ENCODE measurements around the gene HSPA1L. TPM values are rescaled to one million over a fixed set of nuclear protein-coding genes. Genes with fewer than 3 reads are reported as not detected.

Gene HSPA1L
- total and polyA plus RNA-seq, 2 donors (not counting 1 experiment from before 2014, with no cell fraction given): 0.74 to 3.1 TPM

DNA sequence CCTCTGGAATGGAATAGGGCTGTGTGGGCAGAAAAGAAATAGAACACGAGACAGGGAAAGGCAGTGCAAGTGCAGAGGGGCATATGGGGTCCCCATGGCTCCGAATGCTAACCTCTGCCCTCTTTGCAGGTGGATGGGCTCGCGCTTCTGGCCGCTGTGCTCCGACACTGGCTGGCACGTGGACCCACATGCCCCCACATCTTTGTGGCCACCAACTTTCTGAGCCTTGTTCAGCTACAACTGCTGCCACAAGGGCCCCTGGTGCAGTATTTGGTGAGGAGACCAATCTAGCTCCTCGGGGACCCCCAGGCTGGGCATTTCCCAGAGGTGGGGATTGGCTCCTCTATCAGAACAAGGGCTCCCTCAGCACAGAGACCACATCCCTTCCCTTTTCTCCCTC lies 53.7 kb downstream of the HSPA1L start:
- Histone ChIP-seq H3K27me3 (ENCODE audit: control insufficient read depth, insufficient read depth, low read length) (no peaks in the 10 kb centered on the region), H3K9ac (ENCODE audit: insufficient read depth, low read length) (no peak overlapping the region), H3K79me2 (ENCODE audit: control insufficient read depth, insufficient read depth, low read length) (no peaks in the 10 kb centered on the region), H3K4me2 (ENCODE audit: extremely low read depth, insufficient read depth, low read length) (no peak overlapping the region), H3K9me3 (ENCODE audit: control insufficient read depth, insufficient read depth, low read depth, low read length) (no peaks in the 10 kb centered on the region), H3K27ac (ENCODE audit: insufficient read depth, low read length) (no peak overlapping the region), H4K20me1 (ENCODE audit: control insufficient read depth, extremely low read depth, insufficient read depth, low read length) (no peaks in the 10 kb centered on the region), H3K4me1 (ENCODE audit: control insufficient read depth, extremely low read depth, insufficient read depth, low read length) (peaks cover 4% of the 10 kb centered on the region), H2AFZ (ENCODE audit: low read length) (no peak overlapping the region), H3K4me3 (replicated peaks in 1 of 4; ENCODE audit: control extremely low read depth in 1 of 4, insufficient read depth in 1 of 4, low read depth in 3 of 4, low read length in 4 of 4) (no peak overlapping the region), H3K36me3 (ENCODE audit: control insufficient read depth, insufficient read depth, low read length) (peaks cover 7% of the 10 kb centered on the region)
- no peak for TF ChIP-seq EZH2 (IDR thresholded peaks at IDR 0.05; ENCODE audit: low read length, missing control alignments)
- TF ChIP-seq CTCF (conservative IDR thresholded peaks at IDR 0.05 in 1 of 2, IDR thresholded peaks at IDR 0.05 in 1 of 2; ENCODE audit: low read depth in 1 of 2, low read length in 2 of 2): no peak
- DNase-seq (ENCODE audit: low read depth in 2 of 2): no peak

DNA sequence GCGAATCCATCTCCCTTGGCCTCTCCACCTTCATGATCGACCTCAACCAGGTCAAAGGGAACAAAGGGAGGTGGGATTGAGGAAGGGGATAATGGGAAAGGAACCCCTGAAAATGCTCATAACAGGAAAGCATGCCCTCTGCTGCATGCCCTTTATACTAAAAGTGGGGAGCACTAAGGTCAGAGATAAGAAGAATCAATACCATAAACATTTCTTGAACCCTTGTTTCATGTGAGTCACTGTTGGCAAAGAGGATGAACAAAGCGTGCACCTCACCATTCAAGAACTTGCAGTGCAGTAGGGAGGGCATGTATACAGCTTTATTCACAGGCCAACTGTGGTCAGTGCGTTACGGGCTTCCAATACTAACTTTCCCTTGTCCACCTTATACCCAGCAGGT lies 54.3 kb downstream of the HSPA1L start:
- Histone ChIP-seq H3K79me2 (ENCODE audit: control insufficient read depth, insufficient read depth, low read length) (no peaks in the 10 kb centered on the region), H3K4me2 (ENCODE audit: extremely low read depth, insufficient read depth, low read length) (no peak overlapping the region), H3K4me3 (replicated peaks in 1 of 4; ENCODE audit: control extremely low read depth in 1 of 4, insufficient read depth in 1 of 4, low read depth in 3 of 4, low read length in 4 of 4) (no peak overlapping the region), H3K4me1 (ENCODE audit: control insufficient read depth, extremely low read depth, insufficient read depth, low read length) (peaks cover 4% of the 10 kb centered on the region), H4K20me1 (ENCODE audit: control insufficient read depth, extremely low read depth, insufficient read depth, low read length) (no peaks in the 10 kb centered on the region), H3K9ac (ENCODE audit: insufficient read depth, low read length) (no peak overlapping the region), H3K36me3 (ENCODE audit: control insufficient read depth, insufficient read depth, low read length) (peaks cover 7% of the 10 kb centered on the region), H2AFZ (ENCODE audit: low read length) (no peak overlapping the region), H3K27me3 (ENCODE audit: control insufficient read depth, insufficient read depth, low read length) (no peaks in the 10 kb centered on the region), H3K9me3 (ENCODE audit: control insufficient read depth, insufficient read depth, low read depth, low read length) (no peaks in the 10 kb centered on the region), H3K27ac (ENCODE audit: insufficient read depth, low read length) (no peak overlapping the region)
- TF ChIP-seq EZH2 (IDR thresholded peaks at IDR 0.05; ENCODE audit: low read length, missing control alignments) (no peak), CTCF (conservative IDR thresholded peaks at IDR 0.05 in 1 of 2, IDR thresholded peaks at IDR 0.05 in 1 of 2; ENCODE audit: low read depth in 1 of 2, low read length in 2 of 2) (no peak)
- no peak for DNase-seq (ENCODE audit: low read depth in 2 of 2)

Other genes starting within 250 kb of the HSPA1L start
Only the 30 nearest of the 40 such genes appear.
- gene BAG6, start 162.6 kb downstream of the HSPA1L start, total RNA-seq: 90.9 and 124 TPM in 2 replicates
- gene BAG6, start 162.6 kb downstream of the HSPA1L start, polyA plus RNA-seq: 75.3 and 111 TPM in 2 replicates
- 0.99 and 1.0 TPM in 2 replicates for gene APOM, start 159.4 kb downstream of the HSPA1L start, total RNA-seq
- gene APOM, start 159.4 kb downstream of the HSPA1L start, polyA plus RNA-seq: 3.9 and 5.4 TPM in 2 replicates
- gene C6orf47, start 154.5 kb downstream of the HSPA1L start, total RNA-seq: 20.6 and 26.2 TPM in 2 replicates
- 6.6 and 7.9 TPM in 2 replicates for gene C6orf47, start 154.5 kb downstream of the HSPA1L start, polyA plus RNA-seq
- 15.0 and 17.2 TPM in 2 replicates for gene GPANK1, start 150.3 kb downstream of the HSPA1L start, total RNA-seq
- gene GPANK1, start 150.3 kb downstream of the HSPA1L start, polyA plus RNA-seq: 12.7 and 13.1 TPM in 2 replicates
- gene CSNK2B, start 149.2 kb downstream of the HSPA1L start, total RNA-seq: 67.2 and 70.9 TPM in 2 replicates
- gene CSNK2B, start 149.2 kb downstream of the HSPA1L start, polyA plus RNA-seq: 84.9 and 124 TPM in 2 replicates
- 1.3 and 2.0 TPM in 2 replicates for gene LY6G5B, start 145.3 kb downstream of the HSPA1L start, total RNA-seq
- 2.8 and 2.9 TPM in 2 replicates for gene LY6G5B, start 145.3 kb downstream of the HSPA1L start, polyA plus RNA-seq
- 0.51 and 0.83 TPM in 2 replicates for gene LY6G5C, start 134.2 kb downstream of the HSPA1L start, total RNA-seq
- gene LY6G5C, start 134.2 kb downstream of the HSPA1L start, polyA plus RNA-seq: 2.0 and 2.9 TPM in 2 replicates
- 62.1 and 72.0 TPM in 2 replicates for gene ABHD16A, start 112.0 kb downstream of the HSPA1L start, total RNA-seq
- 24.2 and 25.1 TPM in 2 replicates for gene ABHD16A, start 112.0 kb downstream of the HSPA1L start, polyA plus RNA-seq
- gene LY6G6F, start 108.4 kb downstream of the HSPA1L start, total RNA-seq: not detected in 2 replicates
- gene LY6G6F, start 108.4 kb downstream of the HSPA1L start, polyA plus RNA-seq: not detected in 2 replicates
- not detected in 2 replicates for gene LY6G6D, start 99.9 kb downstream of the HSPA1L start, total RNA-seq
- not detected in 2 replicates for gene LY6G6D, start 99.9 kb downstream of the HSPA1L start, polyA plus RNA-seq
- not detected in 2 replicates for gene LY6G6C, start 93.5 kb downstream of the HSPA1L start, total RNA-seq
- not detected in 2 replicates for gene LY6G6C, start 93.5 kb downstream of the HSPA1L start, polyA plus RNA-seq
- gene MPIG6B, start 91.9 kb downstream of the HSPA1L start, total RNA-seq: not detected in 2 replicates
- gene MPIG6B, start 91.9 kb downstream of the HSPA1L start, polyA plus RNA-seq: not detected in 2 replicates
- 97.3 and 119 TPM in 2 replicates for gene DDAH2, start 86.0 kb downstream of the HSPA1L start, total RNA-seq
- gene DDAH2, start 86.0 kb downstream of the HSPA1L start, polyA plus RNA-seq: 42.5 and 43.4 TPM in 2 replicates
- 439 and 615 TPM in 2 replicates for gene CLIC1, start 78.8 kb downstream of the HSPA1L start, total RNA-seq
- gene CLIC1, start 78.8 kb downstream of the HSPA1L start, polyA plus RNA-seq: 639 and 788 TPM in 2 replicates
- gene MSH5, start 75.3 kb downstream of the HSPA1L start, total RNA-seq: 2.3 and 4.3 TPM in 2 replicates
- 6.0 and 11.1 TPM in 2 replicates for gene MSH5, start 75.3 kb downstream of the HSPA1L start, polyA plus RNA-seq
- 0.26 and 0.50 TPM in 2 replicates for gene SAPCD1, start 52.6 kb downstream of the HSPA1L start, total RNA-seq
- 1.3 and 1.4 TPM in 2 replicates for gene SAPCD1, start 52.6 kb downstream of the HSPA1L start, polyA plus RNA-seq
- under 0.01 and 0.66 TPM in 2 replicates for gene VWA7, start 38.0 kb downstream of the HSPA1L start, total RNA-seq
- gene VWA7, start 38.0 kb downstream of the HSPA1L start, polyA plus RNA-seq: 0.16 and 0.60 TPM in 2 replicates
- 29.8 and 53.5 TPM in 2 replicates for gene VARS1, start 19.5 kb downstream of the HSPA1L start, total RNA-seq
- gene VARS1, start 19.5 kb downstream of the HSPA1L start, polyA plus RNA-seq: 16.0 and 31.0 TPM in 2 replicates
- gene LSM2, start 8.3 kb downstream of the HSPA1L start, total RNA-seq: 23.1 and 24.3 TPM in 2 replicates
- 34.7 and 68.1 TPM in 2 replicates for gene LSM2, start 8.3 kb downstream of the HSPA1L start, polyA plus RNA-seq
- gene HSPA1A, start 260 bp upstream of the HSPA1L start, total RNA-seq: 70.0 and 111 TPM in 2 replicates
- 61.2 and 66.3 TPM in 2 replicates for gene HSPA1A, start 260 bp upstream of the HSPA1L start, polyA plus RNA-seq
- 115 and 152 TPM in 2 replicates for gene HSPA1B, start 12.5 kb upstream of the HSPA1L start, total RNA-seq
- 35.5 and 60.2 TPM in 2 replicates for gene HSPA1B, start 12.5 kb upstream of the HSPA1L start, polyA plus RNA-seq
- gene NEU1, start 47.5 kb upstream of the HSPA1L start, total RNA-seq: 100 and 109 TPM in 2 replicates
- gene NEU1, start 47.5 kb upstream of the HSPA1L start, polyA plus RNA-seq: 51.2 and 66.4 TPM in 2 replicates
- gene SLC44A4, start 63.7 kb upstream of the HSPA1L start, total RNA-seq: not detected in 2 replicates
- gene SLC44A4, start 63.7 kb upstream of the HSPA1L start, polyA plus RNA-seq: 0.02 TPM in 1 of 2 replicates, not detected in the other
- 60.1 and 63.7 TPM in 2 replicates for gene EHMT2, start 82.4 kb upstream of the HSPA1L start, total RNA-seq
- 22.0 and 37.3 TPM in 2 replicates for gene EHMT2, start 82.4 kb upstream of the HSPA1L start, polyA plus RNA-seq
- 9.5 and 13.2 TPM in 2 replicates for gene ZBTB12, start 86.8 kb upstream of the HSPA1L start, total RNA-seq
- gene ZBTB12, start 86.8 kb upstream of the HSPA1L start, polyA plus RNA-seq: 1.2 and 1.6 TPM in 2 replicates
- gene C2, start 112.4 kb upstream of the HSPA1L start, total RNA-seq: 16.8 and 27.2 TPM in 2 replicates
- 2.1 and 7.6 TPM in 2 replicates for gene C2, start 112.4 kb upstream of the HSPA1L start, polyA plus RNA-seq
- gene CFB, start 130.8 kb upstream of the HSPA1L start, total RNA-seq: 62.9 and 87.1 TPM in 2 replicates
- 21.7 and 22.9 TPM in 2 replicates for gene CFB, start 130.8 kb upstream of the HSPA1L start, polyA plus RNA-seq
- 85.5 and 111 TPM in 2 replicates for gene NELFE, start 143.7 kb upstream of the HSPA1L start, total RNA-seq
- gene NELFE, start 143.7 kb upstream of the HSPA1L start, polyA plus RNA-seq: 81.7 and 119 TPM in 2 replicates
- gene SKIC2, start 143.9 kb upstream of the HSPA1L start, total RNA-seq: 56.2 and 58.0 TPM in 2 replicates
- gene SKIC2, start 143.9 kb upstream of the HSPA1L start, polyA plus RNA-seq: 21.6 and 29.9 TPM in 2 replicates
- gene DXO, start 156.9 kb upstream of the HSPA1L start, total RNA-seq: 11.6 and 14.0 TPM in 2 replicates
- 9.1 and 11.8 TPM in 2 replicates for gene DXO, start 156.9 kb upstream of the HSPA1L start, polyA plus RNA-seq